RPMI8226 (cell line): ENCODE measurements around the gene ACVR1B.

Source experiments
- DNase-seq: peaks from one replicate; pipeline ENCODE4 v3.0.0-alpha.2; 2015

Gene ACVR1B

GRCh38 chr12:52023976-52024688, 72.6 kb downstream of the ACVR1B start:
- DNase-seq = no peak

- no peak for DNase-seq
Measured at GRCh38 chr12:52024845-52025230, 73.3 kb downstream of the ACVR1B start.

GRCh38 chr12:52026263-52026662, 74.8 kb downstream of the ACVR1B start:
- DNase-seq = no peak

GRCh38 chr12:52027085-52027843, 75.8 kb downstream of the ACVR1B start:
- DNase-seq = no peak

- peak; percentile 32 for DNase-seq
Measured at GRCh38 chr12:52029685-52030084, 78.2 kb downstream of the ACVR1B start.

GRCh38 chr12:52032446-52032803, 80.9 kb downstream of the ACVR1B start:
- peak; percentile 79 for DNase-seq

- DNase-seq = peak; percentile 96
Measured at GRCh38 chr12:52032804-52033445, 81.4 kb downstream of the ACVR1B start.

GRCh38 chr12:52033446-52034140, 82.1 kb downstream of the ACVR1B start:
- DNase-seq = no peak

GRCh38 chr12:52035190-52035589, 83.7 kb downstream of the ACVR1B start:
- no peak for DNase-seq

GRCh38 chr12:52035926-52036325, 84.4 kb downstream of the ACVR1B start:
- no peak for DNase-seq

GRCh38 chr12:52036587-52037171, 85.2 kb downstream of the ACVR1B start:
- peak; percentile 93 for DNase-seq

- no peak for DNase-seq
Measured at GRCh38 chr12:52037248-52037861, 85.9 kb downstream of the ACVR1B start.

GRCh38 chr12:52038447-52038846, 86.9 kb downstream of the ACVR1B start:
- DNase-seq = no peak

GRCh38 chr12:52041035-52041434, 89.5 kb downstream of the ACVR1B start:
- DNase-seq = no peak

- DNase-seq = no peak
Measured at GRCh38 chr12:52041695-52042123, 90.2 kb downstream of the ACVR1B start.

GRCh38 chr12:52042706-52043385, 91.3 kb downstream of the ACVR1B start:
- DNase-seq = no peak

GRCh38 chr12:52043386-52044212, 92.1 kb downstream of the ACVR1B start:
- DNase-seq = no peak

GRCh38 chr12:52044292-52044983, 92.9 kb downstream of the ACVR1B start:
- no peak for DNase-seq

GRCh38 chr12:52045794-52046199, 94.3 kb downstream of the ACVR1B start:
- peak; percentile 32 for DNase-seq
